ENCODE data around the gene DOK6.

- TF ChIP-seq POLR2AphosphoS5 (IDR thresholded peaks at IDR 0.05; ENCODE audit: low read depth, low read length) (no peak), TAF1 (IDR thresholded peaks at IDR 0.05; ENCODE audit: borderline replicate concordance, insufficient read depth, low read length) (no peak), REST (IDR thresholded peaks at IDR 0.05; ENCODE audit: insufficient read depth in 1 of 2, low read depth in 2 of 2, low read length in 2 of 2) (no peak)
These were observed 282.5 kb downstream of the DOK6 start for GRCh38 chr18:69683176-69683575.

Data from PFSK-1 (cell line).